Nucleus accumbens (tissue), 56 donors: ENCODE data around the gene CSTF2T.

Experiments used
- DNase-seq, 56 donors: peaks; one replicate each; lab custom pipeline; 2025; lab: John Stamatoyannopoulos, UW

The CSTF2T gene, protein sequence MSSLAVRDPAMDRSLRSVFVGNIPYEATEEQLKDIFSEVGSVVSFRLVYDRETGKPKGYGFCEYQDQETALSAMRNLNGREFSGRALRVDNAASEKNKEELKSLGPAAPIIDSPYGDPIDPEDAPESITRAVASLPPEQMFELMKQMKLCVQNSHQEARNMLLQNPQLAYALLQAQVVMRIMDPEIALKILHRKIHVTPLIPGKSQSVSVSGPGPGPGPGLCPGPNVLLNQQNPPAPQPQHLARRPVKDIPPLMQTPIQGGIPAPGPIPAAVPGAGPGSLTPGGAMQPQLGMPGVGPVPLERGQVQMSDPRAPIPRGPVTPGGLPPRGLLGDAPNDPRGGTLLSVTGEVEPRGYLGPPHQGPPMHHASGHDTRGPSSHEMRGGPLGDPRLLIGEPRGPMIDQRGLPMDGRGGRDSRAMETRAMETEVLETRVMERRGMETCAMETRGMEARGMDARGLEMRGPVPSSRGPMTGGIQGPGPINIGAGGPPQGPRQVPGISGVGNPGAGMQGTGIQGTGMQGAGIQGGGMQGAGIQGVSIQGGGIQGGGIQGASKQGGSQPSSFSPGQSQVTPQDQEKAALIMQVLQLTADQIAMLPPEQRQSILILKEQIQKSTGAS

GRCh38 chr10:51699475-51700227 is at the start of gene CSTF2T:
Gene CSTF2T (minus strand): TSS chr10:51699595. CDS start chr10:51699549, 46 bp downstream.
- DNase-seq: peak; percentile 19 to 98 (median 89)

GRCh38 chr10:51748959-51749358 is 49.6 kb upstream of the CSTF2T start:
- no peak for DNase-seq

DNA sequence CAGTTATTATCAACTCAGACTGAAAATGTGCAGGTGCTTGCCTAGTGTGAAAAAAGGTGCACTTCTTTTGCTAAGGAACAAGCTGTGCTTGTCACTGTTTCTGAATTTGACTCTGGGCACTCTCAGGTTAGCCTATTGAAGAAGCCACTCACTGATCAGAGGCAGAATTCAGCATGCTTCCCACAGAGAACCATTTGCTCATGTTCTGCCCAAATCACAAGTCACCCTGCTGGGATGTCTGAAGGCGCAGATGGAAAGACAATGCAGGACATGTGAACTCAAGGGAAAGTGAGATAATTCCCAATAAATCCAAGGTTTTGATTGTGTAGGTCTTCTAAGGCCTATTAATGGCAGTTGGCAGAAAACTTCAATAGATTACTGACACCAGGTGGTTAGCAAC is 47.8 kb upstream of the CSTF2T start:
- DNase-seq: no peak

- no peak for DNase-seq
Measured at GRCh38 chr10:51745397-51745796, 46.0 kb upstream of the CSTF2T start.

DNA sequence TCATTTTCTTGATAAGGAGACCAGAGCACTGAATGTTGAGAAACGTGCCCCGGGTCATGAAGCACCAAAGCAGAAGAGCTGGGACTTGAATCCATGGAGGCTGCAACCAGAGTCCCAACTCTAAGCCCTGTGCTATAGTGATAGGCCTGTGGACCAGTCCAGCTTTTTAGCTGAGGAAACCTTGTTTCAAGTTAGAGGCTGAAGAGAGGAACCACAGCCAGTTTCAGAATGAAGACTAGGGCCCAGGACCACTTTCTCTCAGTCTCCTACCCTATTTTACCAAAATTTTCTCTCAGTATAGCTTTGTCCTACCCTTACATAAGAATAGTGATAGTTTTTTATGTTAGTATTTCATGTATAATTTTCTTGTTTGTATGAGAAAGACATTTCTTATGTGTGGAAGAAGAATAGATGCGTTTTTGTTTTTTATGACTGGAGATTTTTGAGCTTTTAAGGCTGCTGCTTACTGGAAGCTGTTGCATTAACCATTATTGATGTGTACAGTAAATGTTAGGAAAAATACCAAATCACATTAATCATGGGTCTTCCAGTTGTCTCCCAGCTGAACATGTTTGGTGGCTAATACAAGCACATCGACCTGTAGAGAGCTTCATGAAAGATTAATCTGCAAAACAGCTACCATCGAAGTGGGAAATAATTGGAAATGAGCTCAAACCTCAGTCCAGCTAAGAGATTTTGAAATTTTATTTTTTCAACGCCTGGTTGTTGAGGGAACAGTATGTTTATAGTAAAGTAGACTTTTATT is 45.0 kb upstream of the CSTF2T start:
- DNase-seq: no peak

- DNase-seq: no peak
Measured at GRCh38 chr10:51743146-51743545, 43.8 kb upstream of the CSTF2T start.

DNA sequence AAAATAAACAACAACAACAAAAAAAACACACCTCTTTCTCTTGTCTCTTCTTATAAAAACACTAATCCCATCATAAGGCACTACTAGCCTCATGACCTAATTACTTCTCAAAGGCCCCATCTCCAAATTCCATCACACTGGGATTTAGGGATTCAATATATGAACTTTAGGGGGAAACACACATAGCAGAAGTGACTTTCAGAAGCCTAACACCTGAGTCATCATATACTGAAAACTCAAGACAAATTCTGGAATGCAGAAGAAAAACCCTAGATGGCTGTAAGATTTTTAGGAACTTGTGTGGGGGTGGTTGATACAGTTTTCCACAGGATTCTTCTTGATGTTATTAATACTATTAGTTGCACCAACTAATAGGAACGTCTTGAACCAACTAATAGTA is 33.7 kb upstream of the CSTF2T start:
- DNase-seq: no peak

DNA sequence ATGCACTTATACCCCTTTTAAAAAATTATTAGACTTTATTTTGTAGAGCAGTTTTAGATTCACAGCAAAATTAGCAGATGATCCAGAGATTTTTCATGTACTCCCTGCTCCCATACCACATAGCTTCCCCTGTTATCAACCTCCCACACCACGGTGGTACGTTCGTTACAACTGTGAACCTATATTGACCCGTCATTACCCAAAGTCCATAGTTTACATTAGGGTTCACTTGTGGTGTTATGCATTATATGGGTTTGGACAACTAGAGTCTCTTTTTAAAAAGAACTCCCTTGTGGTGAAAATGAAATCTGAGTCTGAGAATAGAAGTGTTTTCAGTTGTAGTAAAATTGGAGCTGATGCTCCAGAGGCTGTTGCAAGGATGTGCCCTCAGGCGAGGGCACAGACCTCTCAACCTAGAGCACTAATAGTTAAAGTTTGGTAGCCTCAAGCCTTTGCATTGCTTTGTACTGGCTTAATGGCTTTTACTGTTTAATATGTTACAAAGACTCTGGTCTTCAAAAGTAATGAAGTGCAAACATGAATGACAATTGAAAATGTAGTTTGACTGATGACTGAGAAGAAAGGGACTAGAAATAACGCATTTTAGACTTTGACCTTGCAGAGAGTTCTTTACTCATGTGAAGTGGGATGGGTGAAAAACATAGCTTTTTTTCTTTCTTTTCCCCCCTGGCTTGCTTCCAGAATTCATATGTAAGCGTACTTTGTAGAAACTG is 30.6 kb upstream of the CSTF2T start:
- DNase-seq: no peak

DNA sequence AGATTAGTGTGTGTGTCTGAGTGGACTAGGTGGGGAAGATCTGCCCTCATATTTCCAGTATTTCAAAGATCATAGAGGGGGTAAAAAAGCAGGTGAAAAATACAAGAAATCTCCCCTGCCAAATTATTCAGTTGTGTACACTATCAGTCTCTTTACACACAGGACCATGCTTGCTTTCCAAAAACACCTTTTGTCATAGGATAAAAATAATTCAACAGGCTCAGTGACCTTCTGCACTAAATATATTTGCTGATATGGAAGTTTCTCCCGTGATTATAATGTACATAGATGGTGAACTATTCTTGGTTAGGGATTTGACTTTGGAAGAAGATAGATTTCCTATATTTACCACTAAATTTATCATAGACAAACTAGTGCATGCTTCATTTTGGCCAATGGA is 24.6 kb upstream of the CSTF2T start:
- no peak for DNase-seq

GRCh38 chr10:51718804-51719291 is 19.5 kb upstream of the CSTF2T start:
- DNase-seq: no peak

- DNase-seq: no peak
Measured at GRCh38 chr10:51716981-51717380, 17.6 kb upstream of the CSTF2T start.

- no peak for DNase-seq
Measured at GRCh38 chr10:51711519-51711891, 12.1 kb upstream of the CSTF2T start.

GRCh38 chr10:51709324-51709972 is 10.1 kb upstream of the CSTF2T start:
- DNase-seq: no peak

DNA sequence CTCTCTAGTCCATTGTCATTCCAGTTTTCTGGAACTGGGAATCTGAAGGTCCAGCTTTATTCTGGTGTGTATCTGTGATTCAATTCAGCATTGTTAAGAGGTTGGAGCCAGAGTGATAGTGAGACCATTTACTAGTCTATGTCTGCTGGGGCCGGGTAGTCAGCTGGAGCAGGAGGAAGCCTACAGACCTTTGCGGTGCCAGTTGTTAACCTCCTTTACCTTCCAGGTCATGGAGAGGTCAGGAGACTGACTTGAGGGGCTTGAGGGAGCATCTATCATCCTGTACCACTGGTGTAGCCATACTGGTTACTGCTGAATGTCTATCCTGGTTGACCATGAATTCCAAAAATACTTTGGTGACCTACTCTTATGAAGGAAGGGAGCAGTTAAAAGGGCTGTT is 9.2 kb upstream of the CSTF2T start:
- DNase-seq: no peak

DNA sequence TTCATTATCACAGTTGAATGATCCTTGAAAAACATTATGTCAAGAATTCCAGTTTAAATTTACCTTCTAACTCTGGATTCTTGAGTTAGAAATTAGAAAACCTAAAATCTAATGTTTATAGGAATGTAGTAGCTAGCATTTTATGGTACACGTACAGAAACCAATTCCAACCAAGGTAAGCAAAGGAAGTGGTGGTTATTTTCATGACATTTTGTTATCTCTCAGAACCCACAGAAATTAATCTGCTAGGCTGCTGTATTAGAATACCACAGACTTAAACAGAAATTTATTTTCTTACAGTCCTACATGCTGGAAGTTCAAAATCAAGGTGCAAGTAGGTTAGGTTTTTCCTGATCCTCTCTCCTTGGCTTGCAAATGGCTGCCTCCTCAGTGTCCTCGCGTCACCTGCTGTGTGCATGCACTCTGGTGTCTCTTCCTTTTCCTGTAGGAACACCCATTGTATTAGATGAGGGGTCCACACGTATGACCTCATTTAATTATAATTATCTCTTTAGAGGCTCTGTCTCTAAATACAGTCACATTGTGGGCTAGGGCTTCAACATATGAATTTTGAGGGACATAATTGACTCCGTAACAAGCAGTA is 8.5 kb upstream of the CSTF2T start:
- no peak for DNase-seq

DNA sequence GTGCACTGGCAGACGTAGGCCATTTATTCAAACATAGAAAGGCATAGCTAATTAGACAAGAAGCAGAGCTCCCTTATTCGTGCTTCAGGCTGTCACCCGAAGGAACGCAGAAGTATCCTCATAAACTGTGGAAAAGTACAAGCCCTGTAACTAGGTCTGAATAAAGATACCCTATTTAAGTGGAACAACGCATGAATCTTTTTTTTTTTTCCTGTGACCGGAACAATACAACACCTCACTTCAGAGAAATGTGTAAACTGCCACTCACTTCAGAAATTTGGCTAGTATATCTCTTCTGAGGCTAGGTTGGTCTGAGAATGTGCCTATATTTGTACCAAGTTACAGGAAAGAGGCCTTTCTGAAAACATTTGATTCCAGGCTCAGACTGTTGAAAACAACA is 8.0 kb upstream of the CSTF2T start:
- DNase-seq: no peak

GRCh38 chr10:51706225-51706624 is 6.8 kb upstream of the CSTF2T start:
- peak in 5 of 56 donors; percentile 5 to 27 (median 25) for DNase-seq

GRCh38 chr10:51705774-51706173 is 6.4 kb upstream of the CSTF2T start:
- no peak for DNase-seq
